Iris pigment epithelial cell (primary cell): ENCODE data around the gene ZFAND2B.
A peak's percentile ranks its signal among the peaks of the same experiment; 100 is the strongest.

Experiments
- DNase-seq: peaks from one replicate; pipeline ENCODE4 v3.0.0-alpha.2; 2011; ENCODE audit warnings: low read depth

Gene ZFAND2B

GRCh38 chr2:219206328-219207133 is at the start of gene ZFAND2B:
Gene ZFAND2B, plus strand, starts transcription at chr2:219206782. Its CDS starts 206 bp downstream, at chr2:219206988.
- DNase-seq: peak; percentile 91

GRCh38 chr2:219157396-219157795 is 49.2 kb upstream of the ZFAND2B start:
- no peak for DNase-seq

- DNase-seq: no peak
These were observed 48.6 kb upstream of the ZFAND2B start for GRCh38 chr2:219158025-219158424.

GRCh38 chr2:219158586-219158985 is 48.0 kb upstream of the ZFAND2B start:
- no peak for DNase-seq

- DNase-seq: no peak
These were observed 46.8 kb upstream of the ZFAND2B start for GRCh38 chr2:219159771-219160185.

- DNase-seq: peak; percentile 93
These were observed 46.2 kb upstream of the ZFAND2B start, which contains the start of gene NHEJ1 for GRCh38 chr2:219160186-219161017. Gene NHEJ1, minus strand, starts transcription at chr2:219160815. Its CDS starts 2,453 bp downstream, at chr2:219158362.

- no peak for DNase-seq
These were observed 45.5 kb upstream of the ZFAND2B start for GRCh38 chr2:219161097-219161496.

- DNase-seq: no peak
These were observed 43.4 kb upstream of the ZFAND2B start for GRCh38 chr2:219163156-219163555.

- no peak for DNase-seq
These were observed 41.3 kb upstream of the ZFAND2B start for GRCh38 chr2:219165058-219165911.

GRCh38 chr2:219167997-219168396 is 38.6 kb upstream of the ZFAND2B start:
- DNase-seq: no peak

- no peak for DNase-seq
These were observed 38.1 kb upstream of the ZFAND2B start for GRCh38 chr2:219168526-219168925.

GRCh38 chr2:219168932-219169331 is 37.6 kb upstream of the ZFAND2B start:
- no peak for DNase-seq

- no peak for DNase-seq
These were observed 36.5 kb upstream of the ZFAND2B start, which contains the start of gene SLC23A3 for GRCh38 chr2:219169930-219170654. Gene SLC23A3, minus strand, starts transcription at chr2:219170029. Its CDS starts 45 bp downstream, at chr2:219169984.

GRCh38 chr2:219171231-219171651 is 35.3 kb upstream of the ZFAND2B start:
- peak; percentile 75 for DNase-seq

GRCh38 chr2:219172231-219173154 is 34.1 kb upstream of the ZFAND2B start:
- no peak for DNase-seq

GRCh38 chr2:219173176-219173575 is 33.4 kb upstream of the ZFAND2B start:
- DNase-seq: no peak

GRCh38 chr2:219174146-219174545 is 32.4 kb upstream of the ZFAND2B start:
- no peak for DNase-seq

- no peak for DNase-seq
These were observed 31.8 kb upstream of the ZFAND2B start for GRCh38 chr2:219174801-219175200.

GRCh38 chr2:219175486-219175885 is 31.1 kb upstream of the ZFAND2B start:
- no peak for DNase-seq
